GM12878 (cell line): Measurements from ENCODE around the gene C5. TPM values are rescaled to one million over a fixed set of nuclear protein-coding genes. Genes with fewer than 3 reads are reported as not detected.
A peak's percentile ranks its signal among the peaks of the same experiment; 100 is the strongest.

ENCODE experiments used
- ATAC-seq: fragments of 200-7000 bp; cut with Tn5 transposase; 3 replicates; pipeline ENCODE4 v1.9.1; 2020; ENCODE audit warnings: mild to moderate bottlenecking, moderate library complexity
- BruUV-seq: library from RNA; stranded (reverse); fragments of 400-500 nt; replicated peaks from 2 replicates; lab custom pipeline; 2021; lab: Mats Ljungman, UMichigan
- CTCF ChIA-PET: fragments of 300-600 bp; sonication (Branson Sonifier 250); formaldehyde crosslinking; extraction: SDS; loops from one replicate; lab custom pipeline; 2021; ENCODE audit warnings: inconsistent platforms; lab: Yijun Ruan, JAX
- POLR2A ChIA-PET: fragments of 350-600 bp; formaldehyde crosslinking; extraction: SDS; loops from one replicate; lab custom pipeline; 2021; ENCODE audit warnings: inconsistent platforms; lab: Charles Lee
- RAD21 ChIA-PET: fragments of 300-600 bp; sonication (Branson Sonifier 250); formaldehyde crosslinking; loops from one replicate; lab custom pipeline; 2023; ENCODE audit warnings: antibody characterized with exemption; ENCODE audit not compliant: unreplicated experiment; lab: Charles Lee
- SMC1A ChIA-PET: fragments of 300-600 bp; sonication (Branson Sonifier 250); formaldehyde crosslinking; loops from one replicate; lab custom pipeline; 2023; ENCODE audit not compliant: unreplicated experiment, uncharacterized antibody; lab: Charles Lee
- DNase-seq: peaks from one replicate; pipeline ENCODE4 v3.0.0-alpha.2; 2011; ENCODE audit warnings: low read depth, low spot score
- FAIRE-seq: peaks from 3 replicates; lab custom pipeline; 2011; peaks lifted over from hg19 to GRCh38; lab: Jason Lieb, UNC
- H2AFZ ChIP-seq: 2 replicates; pipeline ENCODE4 v1.6.0; 2011; ENCODE audit warnings: low read depth, low read length, control low read depth; ENCODE audit not compliant: control insufficient read depth
- H3K27ac ChIP-seq: 2 replicates; pipeline ENCODE4 v1.5.1; 2011; ENCODE audit warnings: control low read depth; ENCODE audit not compliant: control insufficient read depth, insufficient read depth
- H3K27me3 ChIP-seq, 2 experiments: replicated peaks in 1 of 2; 2 replicates each; pipeline versions ENCODE4 v1.6.0 to v1.6.1; 2011; ENCODE audit warnings: low read length in 1 of 2; ENCODE audit not compliant: control insufficient read depth in 2 of 2, insufficient read depth in 2 of 2
- H3K36me3 ChIP-seq, 2 experiments: 2 replicates each; pipeline ENCODE4 v1.5.1; 2011; ENCODE audit warnings: low read length in 1 of 2; ENCODE audit not compliant: control insufficient read depth in 2 of 2, insufficient read depth in 2 of 2
- H3K4me1 ChIP-seq: 2 replicates; pipeline ENCODE4 v1.6.1; 2011; ENCODE audit warnings: mild to moderate bottlenecking, low read length, moderate library complexity, mixed read lengths; ENCODE audit not compliant: control insufficient read depth, insufficient read depth
- H3K4me2 ChIP-seq: 2 replicates; pipeline ENCODE4 v1.6.0; 2011; ENCODE audit warnings: control low read depth; ENCODE audit not compliant: control insufficient read depth, insufficient read depth
- H3K4me3 ChIP-seq: fragments of 200-600 bp; sonication (generic); 2 replicates; pipeline ENCODE4 v1.5.1; 2016
- H3K79me2 ChIP-seq: 2 replicates; pipeline ENCODE4 v1.6.0; 2011; ENCODE audit warnings: low read length; ENCODE audit not compliant: control insufficient read depth, insufficient read depth
- H3K9ac ChIP-seq: 2 replicates; pipeline ENCODE4 v1.8.0; 2011; ENCODE audit warnings: low read length, control low read depth, mixed read lengths; ENCODE audit not compliant: control insufficient read depth, insufficient read depth
- H3K9me3 ChIP-seq: replicated peaks from 3 replicates; pipeline ENCODE4 v1.5.1; 2011; ENCODE audit warnings: mild to moderate bottlenecking, low read length; ENCODE audit not compliant: control insufficient read depth, insufficient read depth
- H4K20me1 ChIP-seq: 2 replicates; pipeline ENCODE4 v1.6.0; 2011; ENCODE audit not compliant: control insufficient read depth, insufficient read depth
- ATF2 ChIP-seq: IDR thresholded peaks from 2 replicates; pipeline ENCODE4 v1.6.1; 2012; ENCODE audit warnings: low read length, inconsistent platforms
- BACH1 ChIP-seq: fragments of 450-650 bp; IDR thresholded peaks from 2 replicates; pipeline ENCODE4 v1.6.1; 2017; ENCODE audit warnings: mild to moderate bottlenecking, borderline replicate concordance
- CBX3 ChIP-seq: fragments of 200-600 bp; sonication (generic); IDR thresholded peaks from 2 replicates; pipeline ENCODE4 v1.6.1; 2016; ENCODE audit warnings: low read depth, borderline replicate concordance
- CBX5 ChIP-seq: sonication (generic); IDR thresholded peaks from 2 replicates; pipeline ENCODE4 v1.6.1; 2016; ENCODE audit warnings: low read depth, moderate library complexity, mild to moderate bottlenecking, inconsistent platforms
- CHD1 ChIP-seq: IDR thresholded peaks from 2 replicates; pipeline ENCODE4 v1.6.1; 2012; ENCODE audit warnings: low read depth, low read length, improper control_type of control experiment
- EZH2 ChIP-seq: IDR thresholded peaks from 2 replicates; pipeline ENCODE4 v1.6.1; 2012; ENCODE audit warnings: low read depth, mild to moderate bottlenecking, control low read depth, inconsistent platforms, low read length, borderline replicate concordance; ENCODE audit not compliant: control insufficient read depth
- IRF3 ChIP-seq: fragments of 450-650 bp; IDR thresholded peaks from 2 replicates; pipeline ENCODE4 v1.6.1; 2014; ENCODE audit warnings: mild to moderate bottlenecking
- KAT2A ChIP-seq: conservative IDR thresholded peaks from 2 replicates; pipeline ENCODE4 v1.6.1; 2011; ENCODE audit warnings: low read depth, low read length; ENCODE audit not compliant: control insufficient read depth
- MAX ChIP-seq: IDR thresholded peaks from 2 replicates; pipeline ENCODE4 v1.6.1; 2012; ENCODE audit warnings: low read depth, low read length, improper control_type of control experiment
- NR2C2 ChIP-seq: IDR thresholded peaks from 2 replicates; pipeline ENCODE4 v1.6.1; 2011; ENCODE audit warnings: borderline replicate concordance, low read depth; ENCODE audit not compliant: control insufficient read depth, insufficient read length
- PKNOX1 ChIP-seq: fragments of 450-650 bp; IDR thresholded peaks from 2 replicates; pipeline ENCODE4 v1.6.1; 2016; ENCODE audit warnings: mild to moderate bottlenecking
- RELA ChIP-seq: fragments of 450-650 bp; IDR thresholded peaks from 2 replicates; pipeline ENCODE4 v1.8.0; 2014; ENCODE audit warnings: borderline replicate concordance; ENCODE audit not compliant: partially characterized antibody
- RELB ChIP-seq: fragments of 450-650 bp; IDR thresholded peaks from 2 replicates; pipeline ENCODE4 v1.6.1; 2017; ENCODE audit warnings: low read depth, mild to moderate bottlenecking, moderate library complexity
- SREBF1 ChIP-seq: IDR thresholded peaks from 2 replicates; pipeline ENCODE4 v1.6.1; 2012; ENCODE audit warnings: mild to moderate bottlenecking, low read length
- STAT1 ChIP-seq: fragments of 450-650 bp; conservative IDR thresholded peaks from 2 replicates; pipeline ENCODE4 v1.6.1; 2014; ENCODE audit warnings: antibody characterized with exemption, mild to moderate bottlenecking
- TCF7 ChIP-seq: IDR thresholded peaks from 2 replicates; pipeline ENCODE4 v1.6.1; 2014; ENCODE audit warnings: antibody characterized with exemption, borderline replicate concordance
- YBX1 ChIP-seq: fragments of 450-650 bp; IDR thresholded peaks from 2 replicates; pipeline ENCODE4 v1.6.1; 2016; ENCODE audit warnings: antibody characterized with exemption
- ZNF274 ChIP-seq: IDR thresholded peaks from one replicate; pipeline ENCODE4 v1.8.0; 2011; ENCODE audit not compliant: insufficient read length, insufficient read depth
- ZNF384 ChIP-seq: IDR thresholded peaks from 2 replicates; pipeline ENCODE4 v1.6.1; 2012; ENCODE audit warnings: low read depth, mild to moderate bottlenecking, low read length, improper control_type of control experiment, borderline replicate concordance
- WGBS: methylation state at CpG from one replicate; pipeline ENCODE4 v1.1.6; 2016; ENCODE audit warnings: low lambda C conversion rate; ENCODE audit not compliant: insufficient replicate concordance, insufficient coverage; ENCODE audit errors: missing lambda C conversion rate; 5-methylcytosine and 5-hydroxymethylcytosine counted together
- in situ Hi-C: fragments of 300-500 bp; cut with MboI; formaldehyde crosslinking; loops from 9 replicates; pipeline ENCODE4 v1.14.3; 2018; ENCODE audit warnings: mixed read lengths
- intact Hi-C: fragments of 100-400 bp; cut with micrococcal nuclease; formaldehyde crosslinking; loops from one replicate; pipeline ENCODE4 v1.14.2; 2022; ENCODE audit not compliant: unreplicated experiment
- polyA plus RNA-seq, 11 experiments: library from polyadenylated mRNA; depleted of rRNA in 4 of 11; unstranded in 6 of 11; stranded (reverse) in 5 of 11; fragments of >200 nt; fragmentation: Nextera tagmentation in 4 of 11; fragmentation: Illumina TruSeq in 1 of 11; extraction: Ambion mirVana in 4 of 11; extraction: Trizol in 1 of 11; gene quantifications; 1 replicate in 1 of 11; 2 replicates in 10 of 11; pipeline versions ENCODE4 v1.2.1 to v1.2.3, GENCODE V29; 2011 to 2016; ENCODE audit warnings: inconsistent platforms in 2 of 11, missing spikeins in 2 of 11, low read depth in 1 of 11
- total RNA-seq, 4 experiments: library from RNA; depleted of rRNA in 3 of 4; stranded (reverse); fragments of >200 nt in 3 of 4; fragmentation: Illumina TruSeq in 1 of 4; extraction: Trizol in 1 of 4; gene quantifications; 2 replicates each; pipeline versions ENCODE4 v1.2.1 to v1.2.3, GENCODE V29; 2013 to 2021

Gene C5
- total and polyA plus RNA-seq, 10 of the 15 experiments (the other 5 are each of a cell fraction or from before 2014, with no cell fraction given) = 0.39 to 2.2 (median 1.2) TPM

- CTCF ChIA-PET = interaction anchor here (0.9 to 11.9 kb wide), 9 partner anchors 7 to 126 kb away, joined by 3 to 110 read pairs (median 4); partner anchors contain the start of gene PHF19
- in situ Hi-C loops = no loop called here
- peak overlapping the region; percentile 99 for H3K9ac ChIP-seq
- TF ChIP-seq PKNOX1 (no peak), TCF7 (no peak), EZH2 (no peak), STAT1 (no peak), YBX1 (no peak), BACH1 (peak; percentile 58; the same call in 1 of the 2 replicates), RELA (no peak), CBX3 (no peak), ZNF384 (no peak), IRF3 (no peak), KAT2A (no peak), SREBF1 (no peak), ZNF274 (no peak), NR2C2 (no peak), CHD1 (no peak), MAX (no peak), ATF2 (no peak), CBX5 (no peak), RELB (no peak)
Observed at GRCh38 chr9:120929229-120929791, 120.8 kb downstream of the C5 start.

More at GRCh38 chr9:120929229-120929791, 120.8 kb downstream of the C5 start:
- ChIA-PET RAD21 (interaction anchor here (0.9 to 11.7 kb wide), 11 partner anchors 8 to 142 kb away, joined by 3 to 196 read pairs (median 5); partner anchors contain the start of genes FBXW2, PHF19 and TRAF1), SMC1A (interaction anchor here (0.7 to 26.1 kb wide), 10 partner anchors 8 to 310 kb away, joined by 3 to 522 read pairs (median 4); no protein-coding TSS in a partner anchor), POLR2A (interaction anchor here (0.6 to 18.1 kb wide), 11 partner anchors 9 to 269 kb away, joined by 3 to 383 read pairs (median 4); no protein-coding TSS in a partner anchor)
- intact Hi-C loops = loop anchor here (5.0 to 10.0 kb wide), 2 partner anchors 268 to 345 kb away; partner anchors contain the start of gene CDK5RAP2
- peaks cover 51% of the 10 kb centered on the region for H3K4me1 ChIP-seq
- H3K36me3 ChIP-seq = no peaks in the 10 kb centered on the region; a peak in 1 of 4 replicates
- TSS peak; percentile 41 for BruUV-seq
- no peaks in the 10 kb centered on the region for H3K9me3 ChIP-seq
- H3K4me3 ChIP-seq = peak overlapping the region; percentile 88
- no peaks in the 10 kb centered on the region for H4K20me1 ChIP-seq
- H3K27me3 ChIP-seq = no peaks in the 10 kb centered on the region
- WGBS = 3% methylated on average over 26 of the region's 26 CpGs
- peak overlapping the region; percentile 99 for H3K27ac ChIP-seq
- no peak for ATAC-seq
- no peak for FAIRE-seq
- H3K4me2 ChIP-seq = peak overlapping the region; percentile 38
- peak overlapping the region; percentile 30; the same call in 1 of the 2 replicates for H2AFZ ChIP-seq
- H3K79me2 ChIP-seq = peaks cover 65% of the 10 kb centered on the region
- no peak for DNase-seq
